Activated CD8-positive, alpha-beta memory T cell treated with anti-CD3 and anti-CD28 coated beads, Interleukin-2, amount 50 U/mL, for 24 hours (primary cell): ENCODE data around the gene CAPN12.
"Not testable (repeated sequence)": the region's sequence is repeated elsewhere in the genome, so short reads cannot be mapped to it uniquely, and the experiment has no call there.

Experiments used
- DNase-seq: peaks from one replicate; pipeline ENCODE4 v3.0.0-alpha.2; 2020; ENCODE audit errors: extremely low read depth

CAPN12 gene

GRCh38 chr19:38744298-38744681, at the start of gene CAPN12:
CAPN12 (minus strand) TSS chr19:38744474; CDS start chr19:38744165, 309 bp downstream.
- no peak for DNase-seq

GRCh38 chr19:38793671-38794070, 49.4 kb upstream of the CAPN12 start:
- DNase-seq = no peak

- DNase-seq = no peak
Observed at GRCh38 chr19:38793177-38793576, 48.9 kb upstream of the CAPN12 start.

- DNase-seq = no peak
Observed at GRCh38 chr19:38792250-38793111, 48.2 kb upstream of the CAPN12 start.

- DNase-seq = not testable (repeated sequence)
Observed at GRCh38 chr19:38791451-38792064, 47.3 kb upstream of the CAPN12 start.

GRCh38 chr19:38790507-38791403, 46.5 kb upstream of the CAPN12 start:
- DNase-seq = not testable (repeated sequence)

GRCh38 chr19:38788478-38789243, 44.4 kb upstream of the CAPN12 start, which contains the start of gene LGALS7B:
LGALS7B (plus strand) TSS chr19:38789200; CDS start chr19:38789227, 27 bp downstream.
- DNase-seq = no peak

GRCh38 chr19:38786572-38787265, 42.4 kb upstream of the CAPN12 start:
- DNase-seq = no peak

- not testable (repeated sequence) for DNase-seq
Observed at GRCh38 chr19:38786061-38786460, 41.8 kb upstream of the CAPN12 start.

GRCh38 chr19:38785187-38785699, 41.0 kb upstream of the CAPN12 start:
- DNase-seq = no peak

GRCh38 chr19:38784224-38784623, 40.0 kb upstream of the CAPN12 start:
- no peak for DNase-seq

GRCh38 chr19:38782212-38782611, 37.9 kb upstream of the CAPN12 start:
- DNase-seq = not testable (repeated sequence)

- DNase-seq = no peak
Observed at GRCh38 chr19:38781058-38781457, 36.8 kb upstream of the CAPN12 start.

GRCh38 chr19:38780443-38780842, 36.2 kb upstream of the CAPN12 start:
- DNase-seq = no peak

GRCh38 chr19:38778733-38779132, 34.5 kb upstream of the CAPN12 start:
- DNase-seq = no peak

GRCh38 chr19:38774181-38774950, 30.1 kb upstream of the CAPN12 start:
- DNase-seq = no peak

GRCh38 chr19:38773469-38774177, 29.3 kb upstream of the CAPN12 start, which contains the start of gene LGALS7:
LGALS7 (minus strand) TSS chr19:38773517; CDS start chr19:38773492, 25 bp downstream.
- DNase-seq = no peak

GRCh38 chr19:38771569-38771968, 27.3 kb upstream of the CAPN12 start:
- DNase-seq = not testable (repeated sequence)

- not testable (repeated sequence) for DNase-seq
Observed at GRCh38 chr19:38770949-38771275, 26.6 kb upstream of the CAPN12 start.
